ENCODE measurements around the gene ALDH3A2. TPM values are rescaled to one million over a fixed set of nuclear protein-coding genes. Genes with fewer than 3 reads are reported as not detected.

Gene ALDH3A2
- total RNA-seq = 15.0 and 17.4 TPM in 2 replicates

GRCh38 chr17:19648475-19649273 lies at the start of gene ALDH3A2:
Gene ALDH3A2, plus strand, starts transcription at chr17:19648751. Its CDS starts 221 bp downstream, at chr17:19648972.

GRCh38 chr17:19716108-19717030 lies 67.8 kb downstream of the ALDH3A2 start, which contains the start of gene SLC47A2:
Gene SLC47A2, minus strand, starts transcription at chr17:19716584. Its CDS starts 29 bp downstream, at chr17:19716555.

Other genes with a start within 250 kb of the ALDH3A2 start
- gene RNF112, start 237.5 kb upstream of the ALDH3A2 start, total RNA-seq = 3.0 and 4.3 TPM in 2 replicates
- 0.86 and 4.4 TPM in 2 replicates for gene SLC47A1, start 114.9 kb upstream of the ALDH3A2 start, total RNA-seq
- not detected in 2 replicates for gene SLC47A2, start 67.8 kb downstream of the ALDH3A2 start, total RNA-seq
- gene ALDH3A1, start 99.5 kb downstream of the ALDH3A2 start, total RNA-seq = not detected in 2 replicates
- gene ULK2, start 219.2 kb downstream of the ALDH3A2 start, total RNA-seq = 15.0 and 17.0 TPM in 2 replicates